Frontal cortex (tissue), 1 donor: ENCODE measurements around the gene CLDN18. TPM values are rescaled to one million over a fixed set of nuclear protein-coding genes. Genes with fewer than 3 reads are reported as not detected.

Experiments used
- total RNA-seq: library from RNA; depleted of rRNA; stranded (reverse); fragments of >200 nt; gene quantifications from one replicate; pipeline ENCODE4 v1.2.3, GENCODE V29; 2014

The CLDN18 gene
- total RNA-seq, 1 donor from 2014 or later = not detected

Other genes with a start within 250 kb of the CLDN18 start
- not detected for gene SOX14, start 245.8 kb upstream of the CLDN18 start, total RNA-seq
- gene DZIP1L, start 105.4 kb downstream of the CLDN18 start, total RNA-seq = 4.5 TPM
- gene A4GNT, start 122.2 kb downstream of the CLDN18 start, total RNA-seq = not detected
- gene DBR1, start 164.8 kb downstream of the CLDN18 start, total RNA-seq = 41.6 TPM
- 104 TPM for gene ARMC8, start 177.1 kb downstream of the CLDN18 start, total RNA-seq